ENCODE data around the gene THUMPD1. TPM values are rescaled to one million over a fixed set of nuclear protein-coding genes. Genes with fewer than 3 reads are reported as not detected.

THUMPD1 gene
- total and polyA plus RNA-seq, 11 donors = 9.8 to 35.5 (median 18.6) TPM

GRCh38 chr16:20768818-20769217 is 27.2 kb upstream of the THUMPD1 start:
- WGBS, 4 donors = 27 to 92% (median 56%) methylated on average over 1 of the region's 1 CpG
- Histone ChIP-seq H3K4me3 (no peak overlapping the region), H3K27ac (no peak overlapping the region), H3K4me1 (peaks cover 0 to 6% (median 0%) of the 10 kb centered on the region in 12 donors), H3K36me3 (no peaks in the 10 kb centered on the region), H3K27me3 (no peaks in the 10 kb centered on the region), H3K9me3 (peaks cover 0 to 5% (median 0%) of the 10 kb centered on the region in 12 donors)
- no peak for TF ChIP-seq POLR2A (IDR thresholded peaks at IDR 0.05)
- no peak for TF ChIP-seq CTCF (IDR thresholded peaks at IDR 0.05)
- intact Hi-C loops (cut with DNase I) = loop anchor here in 1 of 10 donors (10.0 kb wide), 1 partner anchor 56 kb away; no protein-coding TSS in a partner anchor
- DNase-seq = no peak
- ATAC-seq = no peak

GRCh38 chr16:20768121-20768520 is 26.5 kb upstream of the THUMPD1 start:
- no peaks in the 10 kb centered on the region for H3K36me3 ChIP-seq
- peaks cover 0 to 8% (median 0%) of the 10 kb centered on the region in 12 donors for H3K4me1 ChIP-seq
- H3K9me3 ChIP-seq = peaks cover 0 to 5% (median 0%) of the 10 kb centered on the region in 12 donors
- no peak for ATAC-seq
- no peak for TF ChIP-seq POLR2A (IDR thresholded peaks at IDR 0.05)
- no peak for TF ChIP-seq CTCF (IDR thresholded peaks at IDR 0.05)
- no peak overlapping the region for H3K4me3 ChIP-seq
- H3K27ac ChIP-seq = no peak overlapping the region
- H3K27me3 ChIP-seq = no peaks in the 10 kb centered on the region
- intact Hi-C loops (cut with DNase I) = loop anchor here in 1 of 10 donors (10.0 kb wide), 1 partner anchor 57 kb away; no protein-coding TSS in a partner anchor
- DNase-seq = no peak
- WGBS, 4 donors = 96 to 100% (median 98%) methylated on average over 1 of the region's 1 CpG

- Histone ChIP-seq H3K27ac (no peak overlapping the region), H3K27me3 (no peaks in the 10 kb centered on the region), H3K36me3 (no peaks in the 10 kb centered on the region), H3K4me3 (no peak overlapping the region), H3K4me1 (peaks cover 0 to 13% (median 0%) of the 10 kb centered on the region in 12 donors), H3K9me3 (peaks cover 0 to 7% (median 0%) of the 10 kb centered on the region in 12 donors)
- TF ChIP-seq POLR2A (IDR thresholded peaks at IDR 0.05) (no peak), CTCF (IDR thresholded peaks at IDR 0.05) (no peak)
- DNase-seq (no peak), ATAC-seq (no peak)
- intact Hi-C loops (cut with DNase I) = loop anchor here in 1 of 10 donors (10.0 kb wide), 1 partner anchor 57 kb away; no protein-coding TSS in a partner anchor
Measured at GRCh38 chr16:20767577-20767976, 26.0 kb upstream of the THUMPD1 start.

GRCh38 chr16:20766294-20766693 is 24.7 kb upstream of the THUMPD1 start:
- no peaks in the 10 kb centered on the region for H3K27me3 ChIP-seq
- DNase-seq (no peak), ATAC-seq (no peak)
- no peak overlapping the region for H3K4me3 ChIP-seq
- peaks cover 0 to 13% (median 0%) of the 10 kb centered on the region in 12 donors for H3K4me1 ChIP-seq
- TF ChIP-seq CTCF (IDR thresholded peaks at IDR 0.05) (no peak), POLR2A (IDR thresholded peaks at IDR 0.05) (no peak)
- peaks cover 0 to 14% (median 0%) of the 10 kb centered on the region in 12 donors for H3K9me3 ChIP-seq
- no peaks in the 10 kb centered on the region for H3K36me3 ChIP-seq
- H3K27ac ChIP-seq = no peak overlapping the region
- 89 to 95% (median 93%) methylated on average over 5 of the region's 5 CpGs for WGBS, 4 donors
- intact Hi-C loops (cut with DNase I) = loop anchor here in 1 of 10 donors (10.0 kb wide), 1 partner anchor 59 kb away; no protein-coding TSS in a partner anchor

Measured in heart left ventricle (tissue), 16 donors.